GM19463 (cell line): ENCODE results near the gene HYAL4.
"Not testable (repeated sequence)": the region's sequence is repeated elsewhere in the genome, so short reads cannot be mapped to it uniquely, and the experiment has no call there.

ENCODE experiments used
- ATAC-seq: cut with Tn5 transposase; IDR thresholded peaks from one replicate; pipeline ENCODE4 v1.9.1; 2021; ENCODE audit warnings: mild to moderate bottlenecking, moderate library complexity; ENCODE audit not compliant: unreplicated experiment

The HYAL4 gene, protein sequence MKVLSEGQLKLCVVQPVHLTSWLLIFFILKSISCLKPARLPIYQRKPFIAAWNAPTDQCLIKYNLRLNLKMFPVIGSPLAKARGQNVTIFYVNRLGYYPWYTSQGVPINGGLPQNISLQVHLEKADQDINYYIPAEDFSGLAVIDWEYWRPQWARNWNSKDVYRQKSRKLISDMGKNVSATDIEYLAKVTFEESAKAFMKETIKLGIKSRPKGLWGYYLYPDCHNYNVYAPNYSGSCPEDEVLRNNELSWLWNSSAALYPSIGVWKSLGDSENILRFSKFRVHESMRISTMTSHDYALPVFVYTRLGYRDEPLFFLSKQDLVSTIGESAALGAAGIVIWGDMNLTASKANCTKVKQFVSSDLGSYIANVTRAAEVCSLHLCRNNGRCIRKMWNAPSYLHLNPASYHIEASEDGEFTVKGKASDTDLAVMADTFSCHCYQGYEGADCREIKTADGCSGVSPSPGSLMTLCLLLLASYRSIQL

GRCh38 chr7:123844712-123845219, at the start of gene HYAL4:
TSS of gene HYAL4 (plus strand) at chr7:123845169. CDS start at chr7:123868274, 23,105 bp downstream.
- no peak for ATAC-seq

- no peak for ATAC-seq
These were observed 49.1 kb upstream of the HYAL4 start for GRCh38 chr7:123795917-123796316.

DNA sequence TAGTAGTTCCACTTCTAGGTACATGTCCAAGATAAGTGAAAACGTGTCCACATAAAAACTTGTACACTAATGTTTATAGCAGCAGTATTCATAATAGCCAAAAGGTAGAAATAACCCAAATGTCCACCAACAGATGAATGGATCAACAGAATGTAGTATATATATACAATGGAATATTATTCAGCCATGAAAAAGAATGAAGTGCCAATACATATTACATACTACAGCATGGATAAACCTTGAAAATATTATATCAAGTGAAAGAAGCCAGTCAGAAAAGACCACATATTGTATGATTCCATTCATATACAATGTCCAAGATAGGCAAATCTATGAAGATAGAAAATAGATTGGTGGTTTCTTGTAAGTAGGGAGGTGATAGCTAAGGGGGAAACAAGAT, 48.4 kb upstream of the HYAL4 start:
- no peak for ATAC-seq

DNA sequence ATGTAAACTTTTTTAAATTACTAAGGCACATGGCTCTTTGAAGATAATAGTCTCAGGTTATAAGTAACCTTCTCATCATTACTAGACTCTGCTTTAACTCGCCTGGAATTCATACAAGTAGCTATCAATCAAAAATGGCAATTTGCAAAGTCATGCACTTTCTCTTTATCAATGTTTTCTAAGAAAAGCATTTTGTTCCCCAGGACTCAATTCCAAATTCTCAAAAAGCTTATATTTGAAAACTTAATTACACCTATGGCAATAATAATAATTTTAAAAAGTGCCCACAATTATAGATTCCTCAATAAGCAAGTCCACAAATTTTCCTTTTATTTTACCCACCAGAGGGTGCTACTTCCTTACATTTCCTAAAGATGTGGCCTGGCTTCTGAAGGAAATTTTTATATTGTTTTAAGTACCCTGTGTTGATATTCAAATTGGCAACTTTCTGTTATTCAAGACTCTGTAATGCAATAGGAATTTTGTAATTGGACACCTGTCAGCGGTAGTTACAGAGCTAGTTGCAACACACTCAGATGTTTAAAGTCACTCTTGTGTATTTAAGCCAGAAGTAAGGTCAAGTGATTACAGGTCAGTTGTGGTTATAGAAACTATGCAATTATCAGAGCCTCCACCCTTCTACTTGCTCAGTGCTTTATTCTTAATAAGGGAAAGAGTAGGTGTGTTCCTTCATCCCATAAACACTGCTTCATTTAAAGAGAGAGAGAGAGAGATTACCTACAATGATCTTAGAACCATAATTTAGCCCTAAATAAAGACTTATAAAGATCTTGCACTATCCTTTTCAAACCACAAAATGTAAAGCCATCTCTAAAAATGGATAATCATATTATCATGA, 47.1 kb upstream of the HYAL4 start:
- peak; percentile 53 for ATAC-seq

GRCh38 chr7:123798532-123799188, 46.3 kb upstream of the HYAL4 start:
- ATAC-seq: no peak

DNA sequence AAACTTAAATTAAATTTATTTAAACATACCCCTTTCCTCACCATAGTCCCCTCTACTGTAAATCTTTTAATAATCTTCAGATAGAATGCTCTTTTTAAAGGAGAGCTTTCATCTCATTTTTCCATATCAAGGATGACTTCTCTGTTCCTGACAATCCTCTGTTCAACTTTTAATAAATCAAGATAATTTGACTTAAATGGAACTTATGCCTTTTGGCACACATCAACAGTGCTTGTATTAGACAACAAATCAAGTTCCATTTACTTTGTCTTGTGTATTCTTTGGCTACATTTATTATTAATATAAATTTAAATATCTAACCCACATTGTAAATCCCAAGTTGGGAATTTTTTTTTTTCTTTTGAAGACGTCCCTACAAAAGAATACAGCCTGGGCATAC, 42.7 kb upstream of the HYAL4 start:
- no peak for ATAC-seq

GRCh38 chr7:123805287-123805686, 39.7 kb upstream of the HYAL4 start:
- no peak for ATAC-seq

DNA sequence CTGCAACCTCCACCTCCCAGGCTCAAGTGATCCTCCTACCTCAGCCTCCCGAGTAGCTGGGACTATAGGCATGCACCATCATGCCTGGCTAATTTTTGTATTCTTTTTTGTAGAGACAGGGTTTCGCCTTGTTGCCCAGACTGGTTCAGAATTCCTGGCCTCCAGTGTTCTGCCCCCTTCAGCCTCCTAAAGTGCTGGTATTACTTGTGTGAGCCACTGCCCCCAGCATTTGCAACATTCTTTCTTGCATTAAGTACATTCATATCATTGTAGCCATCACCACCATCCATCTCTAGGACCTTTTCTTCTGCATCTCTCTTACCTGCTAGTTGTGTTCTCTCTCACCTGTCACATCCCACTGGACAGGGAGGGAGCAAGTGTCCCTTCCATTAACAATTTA, 35.5 kb upstream of the HYAL4 start:
- ATAC-seq: no peak

DNA sequence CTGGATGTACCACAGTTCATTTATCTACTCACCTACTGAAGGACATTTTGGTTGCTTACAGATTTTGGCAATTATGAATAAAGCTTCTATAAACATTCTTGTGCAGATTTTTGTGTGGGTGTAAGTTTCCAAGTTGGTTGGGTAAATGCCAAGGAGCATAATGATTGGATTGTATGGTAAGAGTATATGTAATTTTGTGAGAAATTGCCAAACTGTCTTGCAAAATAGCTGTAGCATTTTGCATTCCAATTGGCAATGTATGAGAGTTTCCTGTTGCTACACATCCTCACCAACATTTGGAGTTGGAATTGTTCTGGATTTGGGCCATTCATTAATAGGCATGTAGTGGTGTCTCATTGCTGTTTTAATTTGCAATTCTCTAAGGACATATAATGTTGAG, 33.9 kb upstream of the HYAL4 start:
- ATAC-seq: no peak

GRCh38 chr7:123816916-123817315, 28.1 kb upstream of the HYAL4 start:
- no peak for ATAC-seq

DNA sequence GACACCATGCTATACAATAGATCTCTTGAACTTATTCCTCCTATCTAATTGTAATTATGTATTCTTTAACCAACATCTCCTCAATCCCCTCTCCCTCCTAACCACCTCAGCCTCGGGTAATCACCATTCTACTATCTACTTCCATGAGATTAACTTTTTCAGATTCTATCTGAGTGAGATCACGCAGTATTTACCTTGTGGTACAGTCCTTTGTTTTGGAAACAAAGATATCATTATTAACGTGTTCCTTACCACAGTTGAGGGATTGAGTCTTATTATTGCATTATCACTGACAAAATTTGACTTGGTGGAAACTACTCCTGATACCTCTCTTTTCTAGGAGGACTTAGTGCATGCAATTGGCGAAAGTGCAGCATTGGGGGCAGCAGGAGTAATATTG, 26.0 kb upstream of the HYAL4 start:
- no peak for ATAC-seq

GRCh38 chr7:123819795-123820194, 25.2 kb upstream of the HYAL4 start:
- not testable (repeated sequence) for ATAC-seq

DNA sequence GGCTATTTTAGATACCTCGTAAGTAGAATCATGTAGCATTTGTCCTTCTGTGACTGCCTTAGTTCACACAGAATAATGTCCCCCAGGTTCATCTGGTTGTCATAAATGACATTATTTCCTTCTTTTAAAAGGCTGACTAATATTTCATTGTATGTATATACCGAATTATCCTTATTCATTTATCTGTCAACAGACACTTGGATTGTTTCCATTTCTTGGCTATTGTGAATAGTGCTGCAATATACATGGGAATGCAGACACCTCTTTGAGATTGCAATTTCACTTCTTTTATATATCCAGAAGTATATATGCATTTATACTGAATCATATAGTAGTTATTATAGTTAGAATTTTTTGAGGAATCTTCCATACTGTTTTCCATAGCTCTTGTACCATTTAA, 24.1 kb upstream of the HYAL4 start:
- no peak for ATAC-seq

- ATAC-seq: no peak
These were observed 23.6 kb upstream of the HYAL4 start for GRCh38 chr7:123821320-123821719.

DNA sequence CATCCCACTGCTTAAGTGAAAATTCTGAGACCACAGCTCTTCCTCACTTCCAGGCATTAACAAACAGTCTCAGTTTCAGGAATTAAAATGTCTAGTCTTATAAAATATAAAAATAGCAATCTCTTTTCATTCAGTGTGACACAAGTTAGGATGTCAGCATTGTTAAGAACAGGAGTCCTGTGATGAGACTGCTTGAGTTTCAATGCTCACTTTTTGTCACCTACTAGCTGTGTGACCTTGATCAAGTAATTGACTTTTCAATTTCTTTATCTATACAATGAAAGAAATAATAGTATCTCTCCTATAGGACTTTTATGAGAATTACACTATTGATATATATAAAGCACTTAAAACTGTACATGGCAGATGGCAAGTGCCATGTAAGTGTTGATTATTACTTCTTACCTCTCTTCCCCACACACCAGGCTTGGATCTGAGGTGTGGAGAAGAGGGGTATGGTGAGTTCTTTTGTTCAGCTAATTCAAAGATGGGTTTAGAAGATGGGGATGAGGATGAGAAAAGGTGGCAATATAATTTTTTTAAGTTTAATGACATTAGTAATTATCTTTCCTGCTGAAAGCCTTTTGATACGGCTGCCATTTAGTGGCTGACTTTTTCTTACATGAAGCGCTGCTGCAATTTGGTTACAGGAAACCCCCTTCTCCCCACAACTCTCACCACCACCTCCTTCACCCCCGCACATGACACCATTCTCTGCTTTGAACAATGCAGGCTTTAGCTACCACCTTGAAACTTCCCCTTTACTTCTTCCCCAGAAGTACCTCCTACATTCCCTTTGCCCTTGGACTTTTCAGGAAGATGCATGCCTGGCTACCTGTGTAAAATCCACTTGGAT, 20.8 kb upstream of the HYAL4 start:
- peak; percentile 96 for ATAC-seq

- peak; percentile 30 for ATAC-seq
These were observed 20.3 kb upstream of the HYAL4 start for GRCh38 chr7:123824754-123825067.

DNA sequence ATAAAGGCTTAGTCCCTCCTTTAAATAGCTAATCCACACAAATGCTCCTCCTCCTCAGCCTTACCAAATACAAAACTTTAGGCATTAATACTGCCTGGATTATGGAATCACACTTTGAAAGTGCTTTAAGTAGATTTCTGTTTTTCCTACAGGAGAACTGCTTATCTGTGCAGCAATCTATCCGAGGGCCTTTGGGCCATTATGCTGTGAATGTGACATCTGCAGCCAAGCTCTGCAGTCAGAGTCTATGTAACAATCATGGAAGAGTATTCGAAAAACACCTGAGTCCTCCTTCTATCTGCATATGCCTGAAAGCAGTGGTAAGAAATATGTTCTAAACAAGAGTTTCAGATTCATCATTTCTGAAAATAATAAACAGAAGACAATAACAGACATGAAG, 16.2 kb upstream of the HYAL4 start:
- ATAC-seq: no peak

DNA sequence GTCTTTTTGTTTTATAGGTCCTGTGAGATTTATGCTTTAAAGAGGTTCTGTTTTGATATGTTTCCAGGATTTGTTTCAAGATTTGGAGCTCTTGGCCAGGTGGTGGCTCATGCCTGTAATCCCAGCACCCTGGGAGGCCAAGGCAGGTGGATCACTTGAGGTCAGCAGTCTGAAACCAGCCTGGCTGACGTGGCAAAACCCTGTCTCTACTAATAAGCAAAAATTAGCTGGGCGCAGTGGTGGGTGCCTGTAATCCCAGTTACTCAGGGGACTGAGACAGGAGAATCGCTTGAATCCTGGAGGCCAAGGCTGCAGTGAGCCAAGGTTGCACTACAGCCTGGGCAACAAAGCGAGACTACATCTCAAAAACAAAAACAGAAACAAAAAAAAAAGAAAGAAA, 8.3 kb upstream of the HYAL4 start:
- ATAC-seq: no peak

DNA sequence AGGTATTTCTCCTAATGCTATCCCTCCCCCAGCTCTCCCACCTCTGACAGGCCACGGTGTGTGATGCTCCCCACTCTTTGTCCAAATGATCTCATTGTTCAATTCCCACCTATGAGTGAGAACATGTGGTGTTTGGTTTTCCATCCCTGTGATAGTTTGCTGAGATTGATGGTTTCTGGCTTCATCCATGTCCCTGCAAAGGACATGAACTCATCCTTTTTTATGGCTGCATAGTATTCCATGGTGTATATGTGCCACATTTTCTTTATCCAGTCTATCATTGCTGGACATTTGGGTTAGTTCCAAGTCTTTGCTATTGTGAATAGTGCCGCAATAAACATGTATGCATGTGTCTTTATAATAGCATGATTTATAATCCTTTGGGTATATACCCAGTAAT, 5.9 kb upstream of the HYAL4 start:
- not testable (repeated sequence) for ATAC-seq

DNA sequence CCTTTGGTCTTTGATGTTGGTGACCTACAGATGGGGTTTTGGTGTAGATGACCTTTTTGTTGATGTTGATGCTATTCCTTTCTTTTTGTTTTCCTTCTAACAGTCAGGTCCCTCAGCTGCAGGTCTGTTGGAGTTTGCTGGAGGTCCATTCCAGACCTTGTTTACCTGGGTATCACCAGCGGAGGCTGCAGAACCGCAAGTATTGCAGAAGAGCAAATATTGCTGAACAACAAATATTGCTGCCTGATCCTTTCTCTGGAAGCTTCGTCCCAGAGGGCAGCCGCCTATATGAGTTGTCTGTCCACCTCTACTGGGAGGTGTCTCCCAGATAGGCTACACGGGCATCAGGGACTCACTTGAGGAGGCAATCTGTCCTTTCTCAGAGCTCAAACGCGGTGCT, 827 bp upstream of the HYAL4 start:
- ATAC-seq: not testable (repeated sequence)
